H9 (cell line): ENCODE measurements around the gene TCAF1. TPM values are rescaled to one million over a fixed set of nuclear protein-coding genes. Genes with fewer than 3 reads are reported as not detected.

ENCODE experiments used
- DNase-seq: peaks from one replicate; pipeline ENCODE4 v3.0.0-alpha.2; 2017
- H2AFZ ChIP-seq: one replicate; pipeline ENCODE4 v1.6.1; 2013; ENCODE audit warnings: mild to moderate bottlenecking, low read length, control low read depth, moderate library complexity
- H2AK5ac ChIP-seq: 2 replicates; pipeline ENCODE4 v1.6.1; 2013; ENCODE audit warnings: low read length, control low read depth, mixed read lengths; ENCODE audit not compliant: insufficient read length
- H2BK120ac ChIP-seq: one replicate; pipeline ENCODE4 v1.6.1; 2013; ENCODE audit warnings: low read depth, mild to moderate bottlenecking, low read length, control low read depth, inconsistent platforms; ENCODE audit not compliant: poor library complexity, severe bottlenecking
- H2BK12ac ChIP-seq: 2 replicates; pipeline ENCODE4 v1.6.1; 2013; ENCODE audit warnings: low read length, control low read depth, mixed read lengths, low read depth; ENCODE audit not compliant: insufficient read length
- H2BK15ac ChIP-seq: 2 replicates; pipeline ENCODE4 v1.6.1; 2013; ENCODE audit warnings: low read depth, low read length, control low read depth
- H2BK20ac ChIP-seq: one replicate; pipeline ENCODE4 v1.6.1; 2013; ENCODE audit warnings: low read depth, mild to moderate bottlenecking, low read length, control low read depth, inconsistent platforms; ENCODE audit not compliant: poor library complexity, severe bottlenecking
- H2BK5ac ChIP-seq: 2 replicates; pipeline ENCODE4 v1.6.1; 2013; ENCODE audit warnings: low read length, control low read depth, mixed read lengths; ENCODE audit not compliant: insufficient read length
- H3K14ac ChIP-seq: 2 replicates; pipeline ENCODE4 v1.6.1; 2013; ENCODE audit warnings: low read length, control low read depth; ENCODE audit not compliant: insufficient read depth
- H3K18ac ChIP-seq: 2 replicates; pipeline ENCODE4 v1.6.1; 2013; ENCODE audit warnings: low read depth, mild to moderate bottlenecking, mixed read lengths, low read length, control low read depth; ENCODE audit not compliant: insufficient read length
- H3K23ac ChIP-seq: 2 replicates; pipeline ENCODE4 v1.6.1; 2013; ENCODE audit warnings: low read length, control low read depth, mixed read lengths, low read depth; ENCODE audit not compliant: insufficient read length
- H3K23me2 ChIP-seq: 2 replicates; pipeline ENCODE4 v1.6.1; 2013; ENCODE audit warnings: low read depth, mild to moderate bottlenecking, mixed read lengths, low read length, control low read depth; ENCODE audit not compliant: insufficient read length, poor library complexity, severe bottlenecking
- H3K27ac ChIP-seq: 2 replicates; pipeline ENCODE4 v1.5.1; 2013; ENCODE audit warnings: low read length, control low read depth, mixed read lengths, low read depth; ENCODE audit not compliant: insufficient read length
- H3K27me3 ChIP-seq: 2 replicates; pipeline ENCODE4 v1.6.1; 2013; ENCODE audit warnings: low read length, control low read depth, inconsistent platforms; ENCODE audit not compliant: insufficient read depth
- H3K4ac ChIP-seq: 2 replicates; pipeline ENCODE4 v1.6.1; 2013; ENCODE audit warnings: low read depth, mild to moderate bottlenecking, control low read depth, inconsistent platforms, low read length, moderate library complexity
- H3K4me1 ChIP-seq: 2 replicates; pipeline ENCODE4 v1.6.1; 2013; ENCODE audit warnings: low read length, control low read depth, inconsistent platforms; ENCODE audit not compliant: insufficient read depth
- H3K4me2 ChIP-seq: 2 replicates; pipeline ENCODE4 v1.6.1; 2013; ENCODE audit warnings: low read length, control low read depth, mixed read lengths; ENCODE audit not compliant: insufficient read length, insufficient read depth
- H3K56ac ChIP-seq: 2 replicates; pipeline ENCODE4 v1.6.1; 2013; ENCODE audit warnings: low read depth, mild to moderate bottlenecking, mixed read lengths, low read length, control low read depth; ENCODE audit not compliant: insufficient read length
- H3K79me1 ChIP-seq: 2 replicates; pipeline ENCODE4 v1.6.1; 2013; ENCODE audit warnings: low read depth, mild to moderate bottlenecking, moderate library complexity, low read length, control low read depth, inconsistent platforms; ENCODE audit not compliant: insufficient read depth, poor library complexity, severe bottlenecking
- H3K79me2 ChIP-seq: 2 replicates; pipeline ENCODE4 v1.6.1; 2013; ENCODE audit warnings: low read length, control low read depth, inconsistent platforms; ENCODE audit not compliant: insufficient read depth
- H3K9ac ChIP-seq: 2 replicates; pipeline ENCODE4 v1.6.1; 2013; ENCODE audit warnings: low read length, control low read depth, mixed read lengths; ENCODE audit not compliant: insufficient read length; ENCODE audit errors: extremely low read depth
- H3K9me3 ChIP-seq: one replicate; pipeline ENCODE4 v1.6.1; 2013; ENCODE audit warnings: low read depth, low read length, inconsistent platforms; ENCODE audit not compliant: control insufficient read depth
- H3T11ph ChIP-seq: one replicate; pipeline ENCODE4 v1.6.1; 2013; ENCODE audit warnings: mild to moderate bottlenecking, low read length, control low read depth, inconsistent platforms
- H4K20me1 ChIP-seq: one replicate; pipeline ENCODE4 v1.6.1; 2013; ENCODE audit not compliant: control insufficient read depth, insufficient read length, insufficient read depth
- H4K5ac ChIP-seq: 2 replicates; pipeline ENCODE4 v1.6.1; 2013; ENCODE audit warnings: low read depth, mild to moderate bottlenecking, mixed read lengths, low read length, control low read depth; ENCODE audit not compliant: insufficient read length
- H4K8ac ChIP-seq: replicated peaks from 2 replicates; pipeline ENCODE4 v1.6.1; 2013; ENCODE audit warnings: low read length, control low read depth, mixed read lengths, low read depth; ENCODE audit not compliant: insufficient read length
- H4K91ac ChIP-seq: 2 replicates; pipeline ENCODE4 v1.6.1; 2013; ENCODE audit warnings: low read depth, mild to moderate bottlenecking, moderate library complexity, mixed read lengths, low read length, control low read depth; ENCODE audit not compliant: insufficient read length
- H3K27ac Mint-ChIP-seq, 3 experiments: 2 replicates in 2 of 3; 3 replicates in 1 of 3; pipeline ENCODE4 v1.8.0; 2020 to 2021; ENCODE audit warnings: mixed read lengths in 3 of 3, mild to moderate bottlenecking in 1 of 3, moderate library complexity in 1 of 3
- H3K27me3 Mint-ChIP-seq: 2 replicates; pipeline ENCODE4 v1.8.0; 2021; ENCODE audit warnings: low read depth, mild to moderate bottlenecking, moderate library complexity, mixed read lengths
- H3K36me3 Mint-ChIP-seq, 3 experiments: 2 replicates in 2 of 3; 3 replicates in 1 of 3; pipeline ENCODE4 v1.8.0; 2020 to 2021; ENCODE audit warnings: low read depth in 3 of 3, mixed read lengths in 3 of 3; ENCODE audit not compliant: insufficient read depth in 1 of 3
- H3K4me1 Mint-ChIP-seq, 2 experiments: 2 replicates each; pipeline ENCODE4 v1.8.0; 2020; ENCODE audit warnings: mixed read lengths in 2 of 2
- H3K4me3 Mint-ChIP-seq, 2 experiments: 2 replicates in 1 of 2; 3 replicates in 1 of 2; pipeline ENCODE4 v1.8.0; 2020 to 2021; ENCODE audit warnings: mild to moderate bottlenecking in 2 of 2, mixed read lengths in 2 of 2, moderate library complexity in 1 of 2
- H3K9me3 Mint-ChIP-seq, 2 experiments: 2 replicates in 1 of 2; 3 replicates in 1 of 2; pipeline ENCODE4 v1.8.0; 2020; ENCODE audit warnings: mild to moderate bottlenecking in 2 of 2, mixed read lengths in 2 of 2, moderate library complexity in 1 of 2
- WGBS: extraction: QIAGEN DNeasy Blood & Tissue Kit; methylation state at CpG from one replicate; pipeline ENCODE4 v1.1.7; 2013; ENCODE audit warnings: missing lambda C conversion rate, low lambda C conversion rate, mixed read lengths; ENCODE audit not compliant: insufficient read length; ENCODE audit errors: extremely low coverage; 5-methylcytosine and 5-hydroxymethylcytosine counted together
- total RNA-seq: library from RNA; stranded (reverse); gene quantifications from 2 replicates; pipeline ENCODE4 v1.2.1, GENCODE V29; 2021
- TF ChIP-seq, protein P1 (sequence below): fragments of 200-600 bp; sonication (generic); conservative IDR thresholded peaks from 3 replicates; pipeline ENCODE4 v1.8.0; 2021; ENCODE audit warnings: antibody characterized with exemption, mild to moderate bottlenecking

TCAF1 gene
- total RNA-seq, 1 experiment from 2014 or later, result 46.8 TPM

DNA sequence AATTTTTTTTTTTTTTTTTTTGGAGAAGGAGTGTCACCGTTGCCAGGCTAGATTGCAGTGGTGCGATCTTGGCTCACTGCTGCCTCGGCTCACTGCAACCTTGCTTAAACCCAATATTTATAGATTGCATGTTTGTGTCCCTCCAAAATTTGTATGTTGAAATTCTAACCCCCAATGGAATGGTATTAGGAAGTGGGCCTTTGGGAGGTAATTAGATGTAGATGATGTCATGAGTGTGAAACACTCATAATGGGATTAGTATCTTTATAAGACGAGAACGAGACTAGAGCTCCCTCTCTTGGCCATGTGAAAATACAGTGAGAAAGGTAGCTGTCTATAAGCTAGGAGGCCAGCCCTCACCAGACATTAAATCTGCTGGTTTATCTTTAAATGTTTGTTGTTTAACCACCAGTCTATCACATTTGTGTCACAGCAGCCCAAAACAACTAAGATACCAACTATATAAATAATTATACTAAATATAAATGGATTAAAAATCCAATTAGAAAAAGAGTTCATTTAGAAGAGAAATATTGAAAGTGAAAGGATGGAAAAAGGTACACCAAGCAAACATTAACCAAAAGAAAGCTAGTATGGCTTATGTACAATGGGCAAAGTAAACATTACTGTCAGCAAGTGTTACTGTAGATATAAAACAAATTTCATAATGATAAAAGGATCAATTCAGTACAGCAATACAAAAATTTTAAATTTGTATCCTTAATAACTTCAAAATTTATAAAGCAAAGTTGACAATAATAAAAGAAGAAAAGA is 9.3 kb downstream of the TCAF1 start:
- Mint-ChIP-seq H3K9me3 (peaks cover 19 to 20% of the 10 kb centered on the region in 2 experiments), H3K36me3 (peaks cover 14 to 32% (median 24%) of the 10 kb centered on the region in 3 experiments), H3K4me1 (peaks cover 4 to 5% of the 10 kb centered on the region in 2 experiments), H3K27me3 (no peaks in the 10 kb centered on the region), H3K4me3 (no peak overlapping the region), H3K27ac (no peak overlapping the region)
- H3K23me2 ChIP-seq, result no peaks in the 10 kb centered on the region
- H3K79me2 ChIP-seq, result peaks cover 1% of the 10 kb centered on the region; the same call in 1 of the 2 replicates
- no peak overlapping the region for H2BK120ac ChIP-seq
- no peaks in the 10 kb centered on the region for H3K79me1 ChIP-seq
- no peak overlapping the region for H3K14ac ChIP-seq
- H2BK15ac ChIP-seq, result no peak overlapping the region
- no peak overlapping the region for H4K8ac ChIP-seq
- TF ChIP-seq, protein P1, sequence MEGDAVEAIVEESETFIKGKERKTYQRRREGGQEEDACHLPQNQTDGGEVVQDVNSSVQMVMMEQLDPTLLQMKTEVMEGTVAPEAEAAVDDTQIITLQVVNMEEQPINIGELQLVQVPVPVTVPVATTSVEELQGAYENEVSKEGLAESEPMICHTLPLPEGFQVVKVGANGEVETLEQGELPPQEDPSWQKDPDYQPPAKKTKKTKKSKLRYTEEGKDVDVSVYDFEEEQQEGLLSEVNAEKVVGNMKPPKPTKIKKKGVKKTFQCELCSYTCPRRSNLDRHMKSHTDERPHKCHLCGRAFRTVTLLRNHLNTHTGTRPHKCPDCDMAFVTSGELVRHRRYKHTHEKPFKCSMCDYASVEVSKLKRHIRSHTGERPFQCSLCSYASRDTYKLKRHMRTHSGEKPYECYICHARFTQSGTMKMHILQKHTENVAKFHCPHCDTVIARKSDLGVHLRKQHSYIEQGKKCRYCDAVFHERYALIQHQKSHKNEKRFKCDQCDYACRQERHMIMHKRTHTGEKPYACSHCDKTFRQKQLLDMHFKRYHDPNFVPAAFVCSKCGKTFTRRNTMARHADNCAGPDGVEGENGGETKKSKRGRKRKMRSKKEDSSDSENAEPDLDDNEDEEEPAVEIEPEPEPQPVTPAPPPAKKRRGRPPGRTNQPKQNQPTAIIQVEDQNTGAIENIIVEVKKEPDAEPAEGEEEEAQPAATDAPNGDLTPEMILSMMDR, result peak; percentile 75
- no peaks in the 10 kb centered on the region for H3K27me3 ChIP-seq
- H4K5ac ChIP-seq, result no peak overlapping the region
- H3K56ac ChIP-seq, result no peak overlapping the region
- H3K23ac ChIP-seq, result no peak overlapping the region
- no peaks in the 10 kb centered on the region for H3K4me1 ChIP-seq
- no peaks in the 10 kb centered on the region for H4K20me1 ChIP-seq
- no peak overlapping the region for H2BK20ac ChIP-seq
- no peak overlapping the region for H2BK12ac ChIP-seq
- H3K4me2 ChIP-seq, result no peak overlapping the region
- no CpG with 5 or more reads among the region's 5 CpGs for WGBS
- no peak overlapping the region for H4K91ac ChIP-seq
- no peak for DNase-seq
- no peak overlapping the region for H2AFZ ChIP-seq
- no peak overlapping the region for H2BK5ac ChIP-seq
- H3K27ac ChIP-seq, result no peak overlapping the region
- H3K9me3 ChIP-seq, result no peaks in the 10 kb centered on the region
- no peak overlapping the region for H3K4ac ChIP-seq
- H2AK5ac ChIP-seq, result no peak overlapping the region
- H3K9ac ChIP-seq, result no peak overlapping the region
- no peak overlapping the region for H3T11ph ChIP-seq
- H3K18ac ChIP-seq, result no peak overlapping the region
